GM12878 (cell line): Measurements from ENCODE around the gene GLTP. TPM values are rescaled to one million over a fixed set of nuclear protein-coding genes. Genes with fewer than 3 reads are reported as not detected.
"Not testable (repeated sequence)": the region's sequence is repeated elsewhere in the genome, so short reads cannot be mapped to it uniquely, and the experiment has no call there.

ENCODE experiments used
- ATAC-seq: fragments of 200-7000 bp; cut with Tn5 transposase; 3 replicates; pipeline ENCODE4 v1.9.1; 2020; ENCODE audit warnings: mild to moderate bottlenecking, moderate library complexity
- BruUV-seq: library from RNA; stranded (reverse); fragments of 400-500 nt; replicated peaks from 2 replicates; lab custom pipeline; 2021; lab: Mats Ljungman, UMichigan
- CTCF ChIA-PET: fragments of 300-600 bp; sonication (Branson Sonifier 250); formaldehyde crosslinking; extraction: SDS; loops from one replicate; lab custom pipeline; 2021; ENCODE audit warnings: inconsistent platforms; lab: Yijun Ruan, JAX
- POLR2A ChIA-PET: fragments of 350-600 bp; formaldehyde crosslinking; extraction: SDS; loops from one replicate; lab custom pipeline; 2021; ENCODE audit warnings: inconsistent platforms; lab: Charles Lee
- RAD21 ChIA-PET: fragments of 300-600 bp; sonication (Branson Sonifier 250); formaldehyde crosslinking; loops from one replicate; lab custom pipeline; 2023; ENCODE audit warnings: antibody characterized with exemption; ENCODE audit not compliant: unreplicated experiment; lab: Charles Lee
- SMC1A ChIA-PET: fragments of 300-600 bp; sonication (Branson Sonifier 250); formaldehyde crosslinking; loops from one replicate; lab custom pipeline; 2023; ENCODE audit not compliant: unreplicated experiment, uncharacterized antibody; lab: Charles Lee
- DNase-seq: peaks from one replicate; pipeline ENCODE4 v3.0.0-alpha.2; 2011; ENCODE audit warnings: low read depth, low spot score
- FAIRE-seq: peaks from 3 replicates; lab custom pipeline; 2011; peaks lifted over from hg19 to GRCh38; lab: Jason Lieb, UNC
- H2AFZ ChIP-seq: 2 replicates; pipeline ENCODE4 v1.6.0; 2011; ENCODE audit warnings: low read depth, low read length, control low read depth; ENCODE audit not compliant: control insufficient read depth
- H3K27ac ChIP-seq: 2 replicates; pipeline ENCODE4 v1.5.1; 2011; ENCODE audit warnings: control low read depth; ENCODE audit not compliant: control insufficient read depth, insufficient read depth
- H3K27me3 ChIP-seq, 2 experiments: replicated peaks in 1 of 2; 2 replicates each; pipeline versions ENCODE4 v1.6.0 to v1.6.1; 2011; ENCODE audit warnings: low read length in 1 of 2; ENCODE audit not compliant: control insufficient read depth in 2 of 2, insufficient read depth in 2 of 2
- H3K36me3 ChIP-seq, 2 experiments: 2 replicates each; pipeline ENCODE4 v1.5.1; 2011; ENCODE audit warnings: low read length in 1 of 2; ENCODE audit not compliant: control insufficient read depth in 2 of 2, insufficient read depth in 2 of 2
- H3K4me1 ChIP-seq: 2 replicates; pipeline ENCODE4 v1.6.1; 2011; ENCODE audit warnings: mild to moderate bottlenecking, low read length, moderate library complexity, mixed read lengths; ENCODE audit not compliant: control insufficient read depth, insufficient read depth
- H3K4me2 ChIP-seq: 2 replicates; pipeline ENCODE4 v1.6.0; 2011; ENCODE audit warnings: control low read depth; ENCODE audit not compliant: control insufficient read depth, insufficient read depth
- H3K4me3 ChIP-seq: fragments of 200-600 bp; sonication (generic); 2 replicates; pipeline ENCODE4 v1.5.1; 2016
- H3K79me2 ChIP-seq: 2 replicates; pipeline ENCODE4 v1.6.0; 2011; ENCODE audit warnings: low read length; ENCODE audit not compliant: control insufficient read depth, insufficient read depth
- H3K9ac ChIP-seq: 2 replicates; pipeline ENCODE4 v1.8.0; 2011; ENCODE audit warnings: low read length, control low read depth, mixed read lengths; ENCODE audit not compliant: control insufficient read depth, insufficient read depth
- H3K9me3 ChIP-seq: replicated peaks from 3 replicates; pipeline ENCODE4 v1.5.1; 2011; ENCODE audit warnings: mild to moderate bottlenecking, low read length; ENCODE audit not compliant: control insufficient read depth, insufficient read depth
- H4K20me1 ChIP-seq: 2 replicates; pipeline ENCODE4 v1.6.0; 2011; ENCODE audit not compliant: control insufficient read depth, insufficient read depth
- ASH2L ChIP-seq: fragments of 300-600, 200-600 bp; sonication (generic); IDR thresholded peaks from 2 replicates; pipeline ENCODE4 v1.6.1; 2017; ENCODE audit warnings: low read depth, mild to moderate bottlenecking, borderline replicate concordance
- BCL11A ChIP-seq: IDR thresholded peaks from 2 replicates; pipeline ENCODE4 v1.6.1; 2011; ENCODE audit warnings: low read depth, low read length
- CEBPZ ChIP-seq: fragments of 150-350 bp; IDR thresholded peaks from 2 replicates; pipeline ENCODE4 v1.6.1; 2016; ENCODE audit warnings: low read depth, low read length
- CREB1 ChIP-seq: IDR thresholded peaks from 2 replicates; pipeline ENCODE4 v1.6.1; 2012; ENCODE audit warnings: low read depth, mild to moderate bottlenecking, inconsistent platforms
- IKZF1 ChIP-seq: fragments of 450-650 bp; conservative IDR thresholded peaks from 2 replicates; pipeline ENCODE4 v1.6.1; 2017; ENCODE audit warnings: antibody characterized with exemption, mild to moderate bottlenecking
- PRDM15 ChIP-seq: fragments of 450-650 bp; formaldehyde crosslinking; IDR thresholded peaks from 2 replicates; pipeline ENCODE4 v1.4.0; 2020; ENCODE audit warnings: mild to moderate bottlenecking, moderate library complexity
- SUPT20H ChIP-seq: IDR thresholded peaks from 2 replicates; pipeline ENCODE4 v1.6.1; 2011; ENCODE audit warnings: low read depth, mild to moderate bottlenecking, low read length, moderate library complexity, borderline replicate concordance; ENCODE audit not compliant: control insufficient read depth
- WGBS: methylation state at CpG from one replicate; pipeline ENCODE4 v1.1.6; 2016; ENCODE audit warnings: low lambda C conversion rate; ENCODE audit not compliant: insufficient replicate concordance, insufficient coverage; ENCODE audit errors: missing lambda C conversion rate; 5-methylcytosine and 5-hydroxymethylcytosine counted together
- in situ Hi-C: fragments of 300-500 bp; cut with MboI; formaldehyde crosslinking; loops from 9 replicates; pipeline ENCODE4 v1.14.3; 2018; ENCODE audit warnings: mixed read lengths
- intact Hi-C: fragments of 100-400 bp; cut with micrococcal nuclease; formaldehyde crosslinking; loops from one replicate; pipeline ENCODE4 v1.14.2; 2022; ENCODE audit not compliant: unreplicated experiment
- polyA plus RNA-seq, 11 experiments: library from polyadenylated mRNA; depleted of rRNA in 4 of 11; unstranded in 6 of 11; stranded (reverse) in 5 of 11; fragments of >200 nt; fragmentation: Nextera tagmentation in 4 of 11; fragmentation: Illumina TruSeq in 1 of 11; extraction: Ambion mirVana in 4 of 11; extraction: Trizol in 1 of 11; gene quantifications; 1 replicate in 1 of 11; 2 replicates in 10 of 11; pipeline versions ENCODE4 v1.2.1 to v1.2.3, GENCODE V29; 2011 to 2016; ENCODE audit warnings: inconsistent platforms in 2 of 11, missing spikeins in 2 of 11, low read depth in 1 of 11
- total RNA-seq, 4 experiments: library from RNA; depleted of rRNA in 3 of 4; stranded (reverse); fragments of >200 nt in 3 of 4; fragmentation: Illumina TruSeq in 1 of 4; extraction: Trizol in 1 of 4; gene quantifications; 2 replicates each; pipeline versions ENCODE4 v1.2.1 to v1.2.3, GENCODE V29; 2013 to 2021

Gene GLTP
- total and polyA plus RNA-seq, 10 of the 15 experiments (the other 5 are each of a cell fraction or from before 2014, with no cell fraction given), result 16.8 to 44.0 (median 25.3) TPM

GRCh38 chr12:109850518-109850917, 29.8 kb downstream of the GLTP start:
- ChIA-PET RAD21 (interaction anchor here (1.1 kb wide), 1 partner anchor 26 kb away, joined by 3 read pairs; no protein-coding TSS in a partner anchor), POLR2A (interaction anchor here (1.5 kb wide), 1 partner anchor 43 kb away, joined by 4 read pairs; no protein-coding TSS in a partner anchor), CTCF (interaction anchor here (1.5 to 4.7 kb wide), 3 partner anchors 9 to 46 kb away, joined by 6 to 55 read pairs (median 21); no protein-coding TSS in a partner anchor), SMC1A (interaction anchor here (5.7 kb wide), 1 partner anchor 26 kb away, joined by 47 read pairs; no protein-coding TSS in a partner anchor)
- WGBS, result 87% methylated on average over 6 of the region's 6 CpGs
- in situ Hi-C loops, H3K27ac ChIP-seq, H3K4me1 ChIP-seq, H3K4me2 ChIP-seq, ATAC-seq, H4K20me1 ChIP-seq, BruUV-seq, DNase-seq, H3K27me3 ChIP-seq, H3K36me3 ChIP-seq, H3K4me3 ChIP-seq, H3K9me3 ChIP-seq, FAIRE-seq, H2AFZ ChIP-seq, H3K79me2 ChIP-seq, H3K9ac ChIP-seq: not testable (repeated sequence)
- intact Hi-C loops, result loop anchor here (5.0 kb wide), 1 partner anchor 77 kb away; no protein-coding TSS in a partner anchor

GRCh38 chr12:109847142-109847735, 33.1 kb downstream of the GLTP start:
- Histone ChIP-seq H4K20me1 (no peaks in the 10 kb centered on the region), H3K36me3 (no peaks in the 10 kb centered on the region), H3K9ac (no peak overlapping the region), H2AFZ (no peak overlapping the region; the same call in 1 of the 2 replicates), H3K4me1 (peaks cover 8% of the 10 kb centered on the region), H3K27ac (no peak overlapping the region), H3K79me2 (no peaks in the 10 kb centered on the region), H3K4me2 (no peak overlapping the region), H3K4me3 (no peak overlapping the region), H3K27me3 (no peaks in the 10 kb centered on the region), H3K9me3 (no peaks in the 10 kb centered on the region)
- intact Hi-C loops, result loop anchor here (5.0 kb wide), 1 partner anchor 330 kb away; no protein-coding TSS in a partner anchor
- ChIA-PET CTCF (interaction anchor here (0.5 to 7.7 kb wide), 11 partner anchors 12 to 733 kb away, joined by 3 to 139 read pairs (median 4); no protein-coding TSS in a partner anchor), RAD21 (interaction anchor here (0.8 to 3.1 kb wide), 5 partner anchors 27 to 157 kb away, joined by 3 to 17 read pairs (median 3); no protein-coding TSS in a partner anchor), SMC1A (interaction anchor here (0.6 to 2.7 kb wide), 6 partner anchors 35 to 155 kb away, joined by 3 to 9 read pairs (median 4); no protein-coding TSS in a partner anchor), POLR2A (interaction anchor here (0.5 to 0.9 kb wide), 3 partner anchors 29 to 679 kb away, joined by 3 to 4 read pairs (median 3); no protein-coding TSS in a partner anchor)
- DNase-seq (no peak), ATAC-seq (peak; percentile 57), FAIRE-seq (no peak)
- in situ Hi-C loops, result no loop called here
- 8% methylated on average over 7 of the region's 7 CpGs for WGBS
- BruUV-seq, result no TSS peak
- no peak for TF ChIP-seq PRDM15 (CRISPR knock-in tag)
- TF ChIP-seq SUPT20H, result no peak
- TF ChIP-seq CREB1, result no peak
- no peak for TF ChIP-seq BCL11A
- no peak for TF ChIP-seq IKZF1
- no peak for TF ChIP-seq CEBPZ
- TF ChIP-seq ASH2L, result no peak
